GM18508 (cell line): ENCODE measurements around the gene STX17.
"Not testable (repeated sequence)": the region's sequence is repeated elsewhere in the genome, so short reads cannot be mapped to it uniquely, and the experiment has no call there.

Source experiments
- ATAC-seq: cut with Tn5 transposase; IDR thresholded peaks from one replicate; pipeline ENCODE4 v1.9.1; 2021; ENCODE audit warnings: moderate number of reproducible peaks; ENCODE audit not compliant: insufficient read depth, unreplicated experiment

The STX17 gene

DNA sequence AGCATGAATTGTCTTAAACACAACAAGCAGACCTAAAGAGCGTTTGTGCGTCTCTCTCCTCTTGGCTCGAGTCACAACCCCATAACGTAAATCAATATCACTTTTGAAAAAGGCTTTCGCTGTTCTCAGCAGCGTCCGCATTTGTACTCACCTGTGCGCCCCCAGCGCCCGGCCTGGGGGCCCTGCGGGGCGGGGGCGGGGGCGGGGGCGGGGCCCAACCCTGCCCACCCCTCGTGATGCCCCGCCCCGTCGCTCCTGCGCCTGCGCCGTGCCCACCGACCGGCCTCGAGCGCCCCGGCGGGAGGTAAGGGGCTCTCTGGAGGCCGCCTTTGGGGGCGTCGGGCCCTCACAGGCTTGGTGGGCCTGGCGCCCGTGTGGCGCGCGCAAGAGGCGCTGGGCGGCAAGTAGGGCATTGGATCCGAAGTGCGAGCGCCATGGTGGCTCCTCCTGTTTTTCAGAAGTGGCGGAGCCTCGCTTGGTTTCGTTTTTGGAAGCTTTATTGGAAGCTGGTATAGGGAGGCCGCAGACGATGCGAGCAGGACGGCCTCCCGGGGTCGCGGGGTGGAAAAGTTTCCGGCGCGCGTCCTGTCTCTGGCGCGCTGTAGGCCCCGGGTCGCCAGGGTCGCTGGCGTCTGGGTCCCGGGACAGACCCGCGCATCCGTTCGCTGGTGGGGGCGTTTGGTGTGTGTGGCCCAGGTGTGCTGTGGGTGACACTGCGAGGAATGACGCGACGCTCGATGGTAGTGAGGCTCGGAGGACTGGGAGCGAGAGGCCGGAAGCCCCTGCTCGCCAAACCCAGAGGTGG, at the start of gene STX17:
STX17 (plus strand) TSS at position 252 of the 805 bp plus-strand sequence. CDS start 8,586 bp downstream, outside the sequence.
- peak; percentile 68 for ATAC-seq

DNA sequence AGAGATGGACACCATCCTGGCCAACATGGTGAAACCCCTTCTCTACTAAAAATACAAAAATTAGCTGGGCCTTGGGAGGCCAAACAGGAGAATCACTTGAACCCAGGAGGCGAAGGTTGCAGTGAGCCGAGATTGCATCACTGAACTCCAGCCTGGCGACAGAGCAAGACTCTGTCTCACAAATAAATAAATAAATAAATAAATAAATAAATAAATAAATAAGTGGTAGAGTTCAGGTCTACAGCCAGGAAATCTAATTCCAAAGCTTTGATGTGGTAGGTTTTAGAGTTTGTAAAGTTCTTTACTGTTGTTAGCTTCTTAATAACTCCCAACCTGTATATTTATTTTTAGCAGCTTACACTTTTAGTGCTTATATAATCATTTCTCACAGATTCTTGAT, 48.9 kb upstream of the STX17 start:
- ATAC-seq = not testable (repeated sequence)

DNA sequence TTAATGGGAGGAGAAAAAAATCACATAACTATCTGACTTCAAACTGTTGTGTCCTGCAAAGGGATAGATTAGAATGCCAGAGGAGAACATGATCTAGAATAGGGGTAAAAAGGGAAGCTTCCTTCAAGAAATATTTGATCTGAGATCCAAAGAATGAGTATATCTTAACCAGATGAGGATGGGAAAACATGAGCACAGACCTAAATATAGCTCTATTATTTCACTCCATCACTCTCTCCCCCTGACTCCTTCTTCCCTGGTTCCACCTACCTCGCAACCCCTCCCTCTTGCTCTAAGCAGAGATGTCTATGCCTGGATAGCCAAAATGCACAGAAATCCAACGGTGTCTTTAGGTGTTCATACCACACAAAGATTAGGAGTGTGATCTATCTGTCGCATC, 48.4 kb upstream of the STX17 start:
- ATAC-seq = no peak

DNA sequence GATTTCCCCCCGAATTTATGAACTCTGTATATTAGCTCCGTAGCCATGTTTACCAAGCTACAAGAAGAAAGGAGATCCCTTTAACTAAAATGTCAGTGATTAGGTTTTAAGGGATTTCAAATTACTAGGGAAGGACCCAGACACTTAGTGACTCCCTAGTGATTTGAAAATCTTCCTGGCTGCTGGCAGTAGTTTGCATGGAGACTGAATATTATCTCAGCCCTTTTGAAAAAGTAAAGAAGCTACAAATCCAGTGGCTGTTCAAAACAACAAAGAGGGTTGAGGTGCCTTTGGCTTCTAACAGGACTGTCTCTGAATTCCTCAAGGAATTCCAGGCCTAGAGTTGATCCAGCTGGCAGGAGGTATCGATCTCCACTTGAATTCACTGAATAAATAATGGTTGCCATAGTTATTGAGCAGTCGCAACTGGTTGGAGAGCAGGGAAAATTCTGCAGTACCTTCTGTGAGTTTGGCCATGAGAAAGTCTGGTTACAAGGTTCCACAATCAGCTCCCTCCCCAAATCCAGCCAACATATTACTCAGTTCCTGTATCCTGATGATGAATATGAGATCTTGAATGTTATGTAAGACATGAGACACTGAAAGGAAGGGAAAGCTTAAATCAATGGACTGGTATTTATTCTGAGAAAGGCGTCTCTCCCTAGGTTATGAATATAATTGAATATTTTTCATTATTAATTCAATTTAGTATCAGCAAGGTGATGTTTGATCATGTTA, 47.0 kb upstream of the STX17 start:
- ATAC-seq = no peak

DNA sequence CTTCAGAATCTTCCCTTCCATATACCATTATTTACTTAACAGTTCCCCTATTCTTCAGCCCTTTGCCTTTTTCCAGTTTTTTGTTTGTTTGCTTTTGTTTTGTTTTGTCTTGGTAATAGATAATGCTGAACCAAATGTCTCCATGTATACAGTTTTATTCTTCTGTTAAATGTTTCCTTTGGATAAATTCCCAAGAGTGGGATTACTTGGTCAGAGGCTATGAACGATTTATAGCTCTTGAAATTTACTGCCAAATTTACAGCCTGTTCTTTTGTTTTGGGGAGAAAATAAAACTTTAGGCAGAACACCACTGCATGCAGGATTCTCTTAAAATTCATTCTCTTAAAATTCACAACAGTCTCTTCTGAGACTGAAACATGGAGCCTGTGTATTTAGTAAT, 46.2 kb upstream of the STX17 start:
- no peak for ATAC-seq

DNA sequence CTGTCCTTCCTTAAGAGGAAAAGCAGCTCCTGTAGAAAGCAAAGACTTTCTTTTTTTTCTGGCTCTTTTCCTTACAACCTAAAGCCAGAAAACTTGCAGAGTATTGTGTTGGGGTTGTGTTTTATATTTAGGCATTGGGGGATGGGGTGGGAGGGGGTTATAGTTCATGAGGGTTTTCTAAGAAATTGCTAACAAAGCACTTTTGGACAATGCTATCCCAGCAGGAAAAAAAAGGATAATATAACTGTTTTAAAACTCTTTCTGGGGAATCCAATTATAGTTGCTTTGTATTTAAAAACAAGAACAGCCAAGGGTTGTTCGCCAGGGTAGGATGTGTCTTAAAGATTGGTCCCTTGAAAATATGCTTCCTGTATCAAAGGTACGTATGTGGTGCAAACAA, 42.5 kb upstream of the STX17 start:
- ATAC-seq = no peak

DNA sequence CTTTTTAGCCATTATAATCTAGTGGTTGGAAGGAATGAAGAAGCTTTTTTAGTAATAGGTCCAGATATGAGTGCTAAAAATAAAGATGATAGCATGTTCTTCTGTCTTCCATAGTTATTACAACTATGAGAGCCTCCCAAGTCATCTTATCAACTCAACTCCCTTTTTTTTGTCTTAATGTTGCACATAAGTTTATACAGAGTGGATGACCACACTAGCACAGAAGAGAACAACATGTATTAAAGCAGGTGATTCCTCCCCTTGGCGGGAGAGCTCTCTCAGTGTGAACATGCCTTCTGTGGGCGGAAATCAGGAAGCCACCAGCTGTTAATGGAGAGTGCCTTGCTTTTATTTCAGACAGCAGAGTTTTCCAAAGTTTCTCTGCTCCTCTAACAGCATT, 40.1 kb upstream of the STX17 start:
- no peak for ATAC-seq

DNA sequence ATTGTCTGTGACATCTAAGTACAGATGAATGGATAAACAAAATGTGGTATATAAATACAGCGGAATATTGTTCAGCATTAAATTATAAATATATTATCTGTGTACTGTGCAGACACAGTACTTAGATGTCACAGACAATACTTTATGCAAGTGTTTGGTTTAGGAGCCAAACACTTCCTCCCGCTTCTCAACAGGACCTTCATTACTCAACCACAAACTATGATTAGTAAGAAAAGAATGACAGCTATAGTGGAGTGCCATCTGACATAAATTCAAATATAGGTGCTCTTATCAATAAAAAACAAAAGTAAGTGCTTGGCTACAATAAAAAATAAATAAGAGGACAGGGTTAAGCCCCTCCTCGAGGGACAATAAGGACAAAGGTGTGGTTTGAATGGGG, 38.9 kb upstream of the STX17 start:
- ATAC-seq = no peak

DNA sequence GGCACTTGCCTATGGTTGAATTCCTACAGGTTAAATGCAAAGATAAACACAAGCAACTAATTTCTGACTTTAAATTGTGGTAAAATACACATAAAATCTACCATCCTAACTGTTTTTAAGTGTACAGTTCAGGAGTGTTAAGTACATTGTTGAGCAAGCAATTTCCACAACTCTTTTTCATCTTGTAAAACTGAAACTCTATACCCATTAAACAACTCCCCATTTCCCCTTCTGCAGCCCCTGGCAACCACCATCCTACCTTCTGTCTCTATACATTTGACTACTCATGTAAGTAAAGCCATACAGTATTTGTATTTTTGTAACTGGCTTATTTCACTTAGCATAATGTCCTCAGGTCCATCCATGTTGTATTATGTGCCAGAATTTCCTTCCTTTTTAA, 38.5 kb upstream of the STX17 start:
- no peak for ATAC-seq

DNA sequence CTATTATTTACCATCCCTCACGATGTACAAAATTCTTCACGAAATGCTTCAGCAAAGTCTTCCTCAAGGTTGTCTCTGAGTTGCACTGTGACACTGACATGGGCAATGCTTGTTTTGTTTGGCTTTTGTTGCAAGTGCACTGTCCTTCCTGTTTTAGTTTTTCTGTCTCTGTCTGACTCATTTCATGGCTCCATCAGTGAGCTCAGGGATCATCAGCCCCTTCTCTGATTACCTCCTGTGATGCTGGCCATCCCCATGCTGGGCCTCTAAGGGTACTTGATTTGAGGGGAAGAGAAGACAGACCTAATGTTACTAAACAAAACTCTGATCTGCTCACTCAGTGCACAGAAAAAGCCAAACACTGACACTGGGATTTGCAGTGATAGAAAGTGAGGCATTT, 37.6 kb upstream of the STX17 start:
- peak; percentile 54 for ATAC-seq

DNA sequence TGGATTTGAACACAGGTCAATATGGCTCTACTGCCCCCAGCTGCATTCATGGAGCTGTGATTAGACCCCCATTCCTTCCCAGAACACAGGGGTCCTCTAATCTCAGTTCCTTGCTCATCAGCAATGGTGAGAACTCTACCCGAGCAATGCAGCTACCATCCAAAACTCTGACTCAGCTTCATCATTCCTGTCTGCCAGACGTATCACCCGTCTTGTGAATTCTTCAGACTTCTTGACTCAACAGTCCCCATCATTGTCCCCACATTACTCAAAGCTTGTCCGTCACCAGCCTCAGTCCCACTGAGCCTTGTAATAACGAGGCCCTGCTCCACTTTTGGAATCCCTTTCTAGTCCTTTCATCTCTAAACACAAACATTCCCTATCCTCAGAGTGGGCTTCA, 36.3 kb upstream of the STX17 start:
- no peak for ATAC-seq

DNA sequence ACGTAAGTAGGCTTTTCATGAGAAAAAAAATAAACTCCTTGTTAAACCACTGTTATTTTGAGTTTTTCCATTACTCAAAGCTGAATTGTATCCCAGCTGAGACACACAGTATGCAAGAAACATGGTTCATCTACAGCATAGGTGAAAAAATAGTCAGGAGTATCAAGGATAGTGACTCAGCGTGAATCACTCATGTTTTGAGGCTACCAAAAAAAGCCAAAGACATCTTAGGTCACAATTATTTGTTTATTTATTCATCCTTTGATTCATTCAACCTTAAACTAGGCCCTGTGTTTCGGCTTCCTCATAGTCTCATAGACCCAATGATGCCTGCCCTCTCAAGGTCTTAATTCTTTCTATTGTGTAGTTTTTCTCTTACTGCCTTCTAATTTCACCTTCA, 32.9 kb upstream of the STX17 start:
- no peak for ATAC-seq

DNA sequence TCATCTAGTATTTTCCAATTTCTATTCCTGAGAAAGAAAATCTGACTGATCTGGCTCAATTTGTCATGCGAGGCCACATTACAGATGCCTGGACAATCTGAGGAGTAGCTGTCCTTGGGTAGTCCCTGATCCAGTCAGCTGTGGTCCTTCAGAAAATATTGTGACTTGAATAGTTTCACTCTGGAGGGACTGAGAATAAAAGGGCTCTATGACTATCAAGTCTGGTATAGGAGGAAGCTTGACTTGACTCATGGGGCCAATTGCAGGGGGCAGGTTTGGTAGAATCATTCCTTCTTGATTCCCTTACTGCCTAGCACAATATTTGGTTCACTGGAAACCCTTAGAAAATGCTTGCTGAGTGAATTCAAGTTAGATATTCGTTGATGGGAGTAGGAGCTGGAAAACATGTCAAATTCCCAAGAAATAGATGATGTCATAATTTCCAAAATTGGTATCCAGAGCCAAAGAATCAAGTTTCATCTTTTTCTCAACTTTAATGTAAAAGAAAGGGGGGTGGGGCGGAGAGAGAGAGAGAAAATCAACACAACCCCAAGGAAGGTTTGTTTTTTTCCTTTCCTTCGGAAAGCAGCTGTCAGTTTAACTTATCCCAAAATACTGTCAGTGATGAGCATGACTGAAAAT, 32.4 kb upstream of the STX17 start:
- no peak for ATAC-seq

DNA sequence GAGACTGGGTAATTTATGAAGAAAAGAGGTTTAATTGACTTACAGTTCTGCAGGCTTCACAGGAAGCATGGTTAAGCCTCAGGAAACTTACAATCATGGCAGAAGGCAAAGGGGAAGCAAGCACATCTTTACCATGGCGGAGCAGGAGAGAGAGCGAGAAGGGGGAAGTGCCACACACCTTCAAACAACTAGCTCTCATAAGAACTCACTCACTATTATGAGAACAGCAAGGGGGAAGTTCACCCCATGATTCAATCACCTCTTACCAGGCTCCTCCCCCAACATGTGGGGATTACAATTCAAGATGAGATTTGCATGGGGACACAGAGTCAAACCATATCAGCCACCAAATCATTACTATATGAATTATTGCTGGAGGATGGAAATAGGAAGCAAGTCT, 30.3 kb upstream of the STX17 start:
- no peak for ATAC-seq

DNA sequence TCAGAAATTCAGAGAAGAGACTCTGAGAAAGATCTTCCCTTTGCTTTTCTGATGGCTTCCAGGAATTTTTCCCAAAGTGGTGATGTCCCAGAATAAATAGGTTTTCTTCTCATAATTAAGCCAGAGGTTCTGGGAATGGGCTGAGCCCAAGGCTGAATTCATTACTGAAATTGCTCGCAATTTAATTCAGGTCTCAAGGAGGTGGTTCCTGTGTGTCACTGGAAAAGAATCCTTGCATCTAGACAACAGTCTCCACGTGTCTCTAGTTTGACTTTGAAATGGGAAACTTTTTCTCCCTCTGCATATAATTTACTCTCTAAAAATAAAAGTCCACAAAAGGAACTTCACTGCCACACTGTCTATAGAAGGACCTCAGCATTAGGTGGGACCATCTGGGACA, 27.8 kb upstream of the STX17 start:
- ATAC-seq = no peak

DNA sequence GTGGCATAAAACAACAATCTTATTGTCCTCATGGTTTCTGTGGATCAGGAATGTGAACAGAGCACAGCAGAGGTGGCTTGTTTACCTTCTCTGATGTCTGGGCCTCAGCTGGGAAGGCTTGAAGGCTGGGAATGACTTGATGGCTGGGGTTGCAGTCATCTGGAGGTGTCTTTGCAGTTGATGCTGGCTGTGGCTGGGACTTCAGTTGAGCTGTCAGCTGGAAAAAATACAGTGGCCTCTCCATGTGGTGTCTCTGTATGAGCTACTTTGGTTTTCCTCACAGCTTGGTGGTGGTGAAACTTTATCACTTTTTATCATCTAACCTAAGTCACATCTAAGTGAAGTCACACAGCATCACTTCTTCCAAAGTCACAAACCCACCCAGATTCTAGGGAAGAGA, 24.7 kb upstream of the STX17 start:
- no peak for ATAC-seq

DNA sequence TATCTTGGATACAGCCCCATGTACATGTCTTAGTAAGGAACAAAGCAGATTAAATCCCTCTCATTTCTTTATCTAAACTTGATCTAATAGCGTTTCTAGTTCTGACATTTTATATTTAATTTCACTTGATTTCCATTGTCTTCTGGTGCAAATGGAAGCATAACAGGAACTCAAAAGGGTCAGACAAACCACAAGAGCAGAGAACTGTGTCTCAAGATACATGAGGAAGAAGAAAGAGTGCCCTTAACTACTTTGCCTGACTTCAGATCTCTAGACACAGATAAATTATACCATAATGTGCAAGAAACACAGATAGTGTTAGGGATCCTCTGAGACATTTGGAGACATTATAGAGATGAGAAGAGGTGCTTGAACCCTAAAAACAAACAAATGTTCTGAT, 20.7 kb upstream of the STX17 start:
- no peak for ATAC-seq

DNA sequence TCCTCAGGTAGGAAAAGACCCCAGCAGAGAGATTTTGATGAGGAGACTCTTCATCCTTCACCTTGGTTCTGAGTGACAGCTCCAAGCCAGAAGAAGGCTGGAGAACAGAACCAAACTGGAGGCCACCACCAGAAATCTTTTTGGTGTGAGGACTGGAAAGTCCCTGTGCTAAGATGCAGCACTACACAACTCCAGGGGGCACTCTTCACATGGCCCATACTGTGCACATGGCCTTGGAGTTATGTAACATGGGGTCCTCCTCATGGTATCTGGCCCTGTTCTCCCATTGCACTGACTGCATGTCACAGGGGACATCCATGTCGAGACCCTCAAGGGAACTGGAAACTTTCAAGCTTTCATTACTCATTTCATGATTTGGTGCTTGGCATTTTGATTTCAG, 17.3 kb upstream of the STX17 start:
- no peak for ATAC-seq

DNA sequence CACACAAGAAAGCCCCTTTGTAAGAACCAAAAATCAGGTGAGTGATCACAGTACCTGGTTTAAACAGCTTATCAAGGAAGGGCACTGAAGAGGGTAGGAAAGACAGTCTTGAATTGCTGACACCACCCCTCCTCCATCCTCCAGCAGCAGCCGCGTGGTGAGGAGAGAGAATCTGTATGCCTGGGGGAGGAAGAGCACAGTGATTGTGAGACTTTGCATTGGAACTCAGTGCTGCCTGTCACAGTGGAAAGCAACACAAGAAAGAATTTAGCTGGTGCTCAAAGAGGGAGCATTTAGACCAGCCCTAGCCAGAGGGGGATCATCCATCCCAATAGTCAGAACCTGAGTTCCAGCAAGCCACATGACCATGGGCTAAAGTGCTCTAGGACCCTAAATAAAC, 11.6 kb upstream of the STX17 start:
- ATAC-seq = no peak

DNA sequence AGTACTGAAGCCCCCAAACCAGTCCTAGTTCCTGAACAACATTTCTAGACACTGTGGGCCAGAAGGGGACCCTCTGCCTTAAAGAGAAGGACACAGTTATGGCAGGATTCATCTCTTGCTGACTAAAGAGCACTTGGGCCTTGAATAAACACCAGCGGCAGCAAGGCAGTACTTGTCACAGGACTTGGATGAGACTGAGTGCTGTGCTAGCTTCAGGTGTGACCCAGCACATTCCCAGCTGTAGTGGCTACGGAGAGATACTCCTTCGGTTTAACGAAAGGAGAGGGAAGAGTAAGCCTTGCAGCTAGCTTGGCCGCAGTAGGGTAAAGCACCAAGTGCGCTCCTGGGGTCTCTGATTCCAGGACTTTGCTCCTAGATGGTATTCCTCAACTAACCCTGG, 10.9 kb upstream of the STX17 start:
- ATAC-seq = no peak

DNA sequence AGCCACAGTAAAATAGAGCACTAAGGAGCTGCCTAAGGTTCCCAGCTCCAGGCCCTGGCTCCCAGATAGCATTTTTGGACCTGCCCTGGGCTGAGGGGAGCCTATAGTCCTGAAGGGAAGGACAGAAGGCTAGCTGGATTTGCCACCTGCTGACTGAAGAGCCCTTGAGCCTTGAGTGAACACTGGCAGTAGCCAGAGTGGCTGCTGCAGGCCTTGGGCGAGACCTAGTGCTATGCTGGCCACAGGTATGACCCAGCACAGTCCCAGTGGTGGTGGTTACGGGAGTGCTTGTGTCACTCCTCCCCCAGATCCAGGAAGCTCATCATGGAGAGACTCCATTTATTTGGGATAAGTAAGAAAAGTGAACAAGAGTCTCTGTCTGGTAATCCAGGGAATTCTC, 10.3 kb upstream of the STX17 start:
- ATAC-seq = no peak
